NCI-H2227 treated with DMSO at 0.1 percent for 48 hours (cell line): ENCODE measurements around the gene USP16.
A peak's percentile ranks its signal among the peaks of the same experiment; 100 is the strongest.
"Not testable (repeated sequence)": the region's sequence is repeated elsewhere in the genome, so short reads cannot be mapped to it uniquely, and the experiment has no call there.

ENCODE experiments used
- DNase-seq: peaks from one replicate; lab custom pipeline; 2025; lab: John Stamatoyannopoulos, UW

Gene USP16

DNA sequence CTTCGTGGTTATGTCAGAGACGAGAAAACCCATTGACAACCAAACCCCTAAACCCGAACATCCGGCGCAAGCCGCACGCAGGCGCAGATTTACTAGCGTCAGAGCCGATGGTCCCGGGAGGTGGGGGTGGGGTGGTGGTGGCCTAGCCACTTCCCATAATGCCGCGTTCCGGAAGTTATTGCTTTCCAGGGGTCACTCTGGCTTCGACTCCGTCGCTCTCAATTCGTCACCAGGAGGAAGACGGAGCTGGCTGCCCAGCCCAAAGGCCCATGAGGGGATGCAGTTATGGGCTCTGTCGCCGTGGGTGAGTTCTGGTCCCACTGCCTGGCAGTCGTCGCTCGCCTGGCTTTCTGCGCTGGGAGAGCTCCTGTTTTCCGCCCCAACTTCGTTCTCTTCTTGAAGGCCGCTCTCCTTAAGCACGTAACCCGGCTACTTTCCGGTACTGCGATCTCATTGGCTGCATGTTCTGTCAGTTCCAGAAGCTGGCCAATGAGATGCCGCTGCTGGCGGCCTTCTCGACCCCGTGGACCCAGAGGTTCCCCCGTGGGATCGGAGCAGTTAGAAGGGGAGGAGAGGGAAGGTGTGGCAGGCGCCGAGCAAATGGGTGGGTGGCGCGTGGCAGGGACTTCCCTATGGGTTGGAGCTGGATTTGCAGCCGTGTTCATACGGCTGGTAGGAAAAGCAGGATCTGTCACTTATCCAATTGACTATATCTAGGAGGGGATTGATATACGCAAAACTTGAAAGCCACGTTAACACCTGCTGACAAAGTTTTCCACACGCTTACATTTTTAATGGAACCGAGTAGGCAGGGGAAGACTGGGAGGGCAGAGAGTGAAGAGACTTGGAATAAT lies at the start of gene USP16:
USP16 (plus strand) TSS at position 195 of the 854 bp plus-strand sequence. CDS start 3,246 bp downstream, outside the sequence.
- peak; percentile 99 for DNase-seq

DNA sequence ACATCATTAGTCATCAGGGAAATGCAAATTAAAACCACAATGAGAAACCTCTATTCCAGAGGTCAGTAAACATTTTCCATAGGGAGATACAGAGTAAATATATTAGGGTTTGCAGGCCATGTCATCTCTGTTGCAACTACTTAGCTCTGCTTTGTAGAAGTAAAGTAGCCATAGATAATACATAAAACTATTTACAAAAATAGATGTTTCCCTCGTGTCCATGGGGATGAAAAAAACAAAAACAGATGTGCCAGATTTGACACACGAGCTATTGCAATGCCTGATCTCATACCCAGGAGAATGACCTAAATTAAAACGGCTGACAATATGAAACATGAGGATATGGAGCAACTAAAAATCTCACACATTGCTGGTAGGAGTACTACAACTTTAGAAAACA lies 49.1 kb upstream of the USP16 start:
- no peak for DNase-seq

DNA sequence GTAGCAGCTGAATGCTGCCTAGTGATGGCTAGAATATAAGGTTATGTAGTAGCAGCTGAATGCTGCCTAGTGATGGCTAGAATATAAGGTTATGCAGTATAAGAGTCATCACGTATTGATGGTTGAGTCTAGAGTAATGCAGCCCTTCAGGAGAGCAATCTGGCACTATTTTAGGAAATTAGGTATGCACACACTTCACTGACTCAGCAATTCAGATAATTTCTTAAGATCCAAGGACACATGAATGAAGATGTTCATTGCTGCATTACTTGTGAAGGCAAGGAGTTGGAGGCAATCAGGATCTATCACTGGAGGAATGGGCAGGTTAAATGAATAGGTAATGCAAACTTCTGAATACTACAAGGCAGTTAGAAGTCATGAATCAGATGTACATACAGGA lies 45.4 kb upstream of the USP16 start:
- no peak for DNase-seq

DNA sequence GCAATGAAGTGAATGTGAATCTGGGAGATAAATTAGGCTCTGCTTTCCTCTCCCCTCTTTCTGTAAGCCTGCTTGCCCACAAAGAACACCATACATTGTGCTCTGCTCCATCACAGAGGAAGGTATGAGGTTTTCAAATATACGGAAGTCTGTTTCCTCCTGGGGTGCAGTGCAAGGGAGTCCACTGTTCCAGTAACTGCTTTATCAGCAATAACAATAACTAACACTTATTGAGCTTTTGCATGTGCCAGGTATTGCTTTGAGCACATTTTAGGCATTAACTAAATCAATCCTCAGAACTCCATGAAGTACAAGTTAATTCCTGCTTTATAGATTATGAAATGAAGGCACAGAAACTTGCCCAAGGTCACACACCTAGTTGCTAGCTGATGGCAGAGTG lies 41.8 kb upstream of the USP16 start:
- DNase-seq, result no peak

- DNase-seq, result no peak
Measured at GRCh38 chr21:28986677-28987076, 37.8 kb upstream of the USP16 start.

DNA sequence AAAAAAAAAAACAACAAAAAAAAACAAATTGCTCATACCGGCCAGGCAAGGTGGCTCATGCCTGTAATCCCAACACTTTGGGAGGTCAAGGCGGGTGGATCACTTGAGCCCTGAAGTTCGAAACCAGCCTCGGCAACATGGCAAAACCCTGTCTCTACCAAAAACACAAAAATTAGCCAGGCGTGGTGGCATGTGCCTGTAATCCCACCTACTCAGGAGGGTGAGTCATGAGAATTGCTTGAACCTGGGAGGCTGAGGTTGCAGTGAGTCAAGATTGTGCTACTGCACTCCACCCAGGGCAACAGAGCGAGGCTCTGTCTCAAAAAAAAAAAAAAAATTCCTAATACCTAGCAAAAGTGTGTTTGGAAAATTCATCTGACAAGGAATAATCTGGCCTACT lies 36.3 kb upstream of the USP16 start:
- not testable (repeated sequence) for DNase-seq

- no peak for DNase-seq
Measured at GRCh38 chr21:28991861-28992525, 32.5 kb upstream of the USP16 start.

- DNase-seq, result peak; percentile 99
Measured at GRCh38 chr21:28992526-28993292, 31.8 kb upstream of the USP16 start, which contains the start of gene LTN1. Gene LTN1 (minus strand): TSS chr21:28992877. CDS start chr21:28992805, 72 bp downstream.

DNA sequence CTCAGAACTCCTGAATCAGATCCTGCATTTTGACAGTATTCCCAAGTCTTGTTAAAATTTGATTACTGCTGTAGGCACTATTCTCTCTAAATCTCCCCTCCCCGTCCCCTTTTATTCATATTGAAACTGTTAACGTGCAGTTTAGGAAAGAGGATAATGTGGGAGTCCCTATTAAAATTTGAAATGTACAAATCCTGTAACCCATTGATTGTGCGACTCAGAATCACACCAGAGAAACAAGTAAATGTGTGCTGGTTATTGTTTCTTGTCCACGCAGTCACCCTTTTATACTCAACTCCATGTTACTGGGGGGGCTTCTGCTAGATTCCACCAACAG lies 31.2 kb upstream of the USP16 start:
- DNase-seq, result no peak

- peak; percentile 94 for DNase-seq
Measured at GRCh38 chr21:29002442-29003144, 21.9 kb upstream of the USP16 start.

- no peak for DNase-seq
Measured at GRCh38 chr21:29005696-29006095, 18.8 kb upstream of the USP16 start.

DNA sequence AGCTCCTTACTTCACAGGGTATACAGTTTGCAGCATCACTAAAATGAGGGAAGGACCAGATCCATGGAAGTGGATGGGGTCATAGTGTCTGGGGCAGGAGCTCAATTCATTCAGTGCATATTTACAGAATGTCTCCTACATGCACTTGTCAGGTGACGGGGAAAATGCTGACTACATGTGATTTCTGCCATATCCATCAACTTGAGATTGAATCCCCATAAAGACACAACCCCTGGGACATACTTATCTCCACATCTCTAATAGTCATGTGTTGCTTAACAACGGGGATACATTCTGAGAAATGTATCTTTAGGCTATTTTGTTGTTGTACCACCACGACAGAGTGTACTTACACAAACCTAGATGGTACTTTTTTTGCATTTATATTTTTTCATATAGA lies 17.3 kb upstream of the USP16 start:
- no peak for DNase-seq

- DNase-seq, result no peak
Measured at GRCh38 chr21:29007810-29008209, 16.7 kb upstream of the USP16 start.

DNA sequence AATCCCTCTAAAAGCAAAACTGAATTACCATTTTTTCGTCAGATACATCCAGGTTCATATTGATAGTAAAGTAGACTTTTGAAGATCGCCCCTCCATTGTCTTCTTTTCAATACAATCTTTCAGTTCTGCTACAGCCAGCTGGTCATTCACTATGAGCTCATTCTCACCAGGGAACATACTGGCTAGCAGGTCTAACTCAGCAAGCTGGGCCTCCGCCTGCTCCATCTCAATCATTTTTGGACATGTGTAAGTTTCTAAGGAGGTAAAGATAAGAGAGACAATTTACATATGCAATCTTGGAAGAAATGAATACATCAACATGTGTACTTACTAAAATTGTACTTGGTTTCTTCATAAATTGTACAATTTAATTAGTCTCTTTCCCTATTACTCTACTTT lies 16.1 kb upstream of the USP16 start:
- DNase-seq, result no peak

GRCh38 chr21:29011236-29011635 lies 13.2 kb upstream of the USP16 start:
- DNase-seq, result not testable (repeated sequence)

DNA sequence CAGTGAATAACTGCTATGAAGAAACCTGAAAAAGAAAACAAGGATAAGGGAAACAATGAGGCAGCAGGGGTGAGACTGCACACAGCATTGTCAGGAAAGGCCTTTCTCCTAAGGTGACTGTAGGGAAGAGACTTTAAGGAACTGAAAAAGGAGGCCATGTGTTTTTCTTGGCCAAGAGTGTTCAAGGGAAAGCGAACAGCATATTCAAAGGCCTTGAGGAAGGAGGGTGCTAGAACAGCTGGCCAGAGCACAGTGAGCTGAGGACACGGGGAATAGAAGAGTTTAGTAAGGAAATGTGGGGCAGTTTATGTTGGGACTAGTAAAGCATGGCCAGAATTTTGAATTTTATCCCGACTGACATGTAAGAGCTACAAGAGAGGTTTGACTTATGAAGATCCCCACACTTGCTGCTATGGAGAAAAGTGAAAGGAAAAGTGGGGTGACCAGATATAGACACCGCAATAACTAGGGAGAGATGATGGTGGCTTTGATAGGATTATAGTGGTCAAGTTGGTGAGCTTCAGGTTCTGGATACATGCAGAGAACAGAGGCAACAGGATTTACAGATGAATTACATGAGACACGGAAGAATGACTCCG lies 6.7 kb upstream of the USP16 start:
- no peak for DNase-seq

- no peak for DNase-seq
Measured at GRCh38 chr21:29018540-29018939, 5.9 kb upstream of the USP16 start.

- DNase-seq, result no peak
Measured at GRCh38 chr21:29022166-29022565, 2.3 kb upstream of the USP16 start.

DNA sequence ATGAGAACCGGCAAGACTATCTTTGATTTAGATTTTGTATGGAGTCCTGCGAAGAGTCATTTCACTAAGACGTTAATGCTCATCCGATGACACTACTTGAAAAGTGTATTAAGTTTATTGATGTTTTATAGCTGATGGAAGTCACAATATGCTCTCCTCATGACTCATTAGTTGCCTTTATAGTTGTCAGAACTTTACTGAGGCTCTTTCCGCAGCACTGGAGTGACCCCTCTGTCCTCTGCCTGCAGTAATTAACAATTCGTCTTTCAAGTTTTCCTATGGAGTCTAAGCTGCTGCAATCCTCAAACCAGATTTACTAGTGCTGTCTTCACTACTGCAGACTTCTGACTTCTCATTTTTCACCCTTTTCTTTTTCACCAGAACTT lies 853 bp downstream of the USP16 start:
- no peak for DNase-seq

GRCh38 chr21:29029524-29029923 lies 5.1 kb downstream of the USP16 start:
- no peak for DNase-seq

DNA sequence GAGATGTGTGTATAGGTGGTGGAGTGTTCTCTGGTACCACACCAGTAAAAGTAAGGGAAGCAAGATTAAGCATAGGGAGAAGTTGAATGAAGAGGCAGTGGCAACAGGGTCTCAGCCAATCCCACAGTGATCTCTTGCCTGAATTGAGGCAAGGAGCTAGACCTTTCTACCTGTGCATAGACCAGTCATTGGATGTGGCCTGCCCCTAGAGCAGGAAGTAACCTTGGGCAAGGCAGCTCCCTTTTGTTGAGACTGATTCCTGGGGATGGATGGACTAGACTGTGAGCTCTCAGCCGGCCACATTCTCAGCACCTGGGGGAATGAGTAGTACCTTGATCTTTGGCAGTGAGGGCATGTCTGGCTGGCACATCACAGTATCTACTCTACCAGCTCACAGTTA lies 6.4 kb downstream of the USP16 start:
- no peak for DNase-seq

- no peak for DNase-seq
Measured at GRCh38 chr21:29033301-29033700, 8.8 kb downstream of the USP16 start.
